Measurements from ENCODE around the gene ZIC2.

DNA sequence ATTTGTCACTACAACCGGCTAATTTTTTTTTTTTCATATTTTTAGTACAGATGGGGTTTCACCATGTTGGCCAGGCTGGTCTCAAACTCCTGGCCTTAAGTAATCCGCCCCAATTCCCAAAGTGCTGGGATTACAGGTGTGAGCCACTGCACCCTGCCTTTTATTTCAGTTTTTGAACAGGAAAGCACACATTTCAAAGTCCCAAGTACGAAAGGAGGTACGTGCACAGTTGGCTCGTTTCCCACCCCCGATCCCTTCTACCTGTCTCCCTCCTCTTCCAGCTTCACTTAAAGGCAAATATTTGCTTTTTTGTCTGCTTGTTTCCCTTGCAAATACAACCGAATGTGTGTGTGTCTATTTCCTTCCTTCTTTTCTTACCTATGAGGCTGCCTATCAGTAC, 40.5 kb upstream of the ZIC2 start:
- TF ChIP-seq, protein P1, sequence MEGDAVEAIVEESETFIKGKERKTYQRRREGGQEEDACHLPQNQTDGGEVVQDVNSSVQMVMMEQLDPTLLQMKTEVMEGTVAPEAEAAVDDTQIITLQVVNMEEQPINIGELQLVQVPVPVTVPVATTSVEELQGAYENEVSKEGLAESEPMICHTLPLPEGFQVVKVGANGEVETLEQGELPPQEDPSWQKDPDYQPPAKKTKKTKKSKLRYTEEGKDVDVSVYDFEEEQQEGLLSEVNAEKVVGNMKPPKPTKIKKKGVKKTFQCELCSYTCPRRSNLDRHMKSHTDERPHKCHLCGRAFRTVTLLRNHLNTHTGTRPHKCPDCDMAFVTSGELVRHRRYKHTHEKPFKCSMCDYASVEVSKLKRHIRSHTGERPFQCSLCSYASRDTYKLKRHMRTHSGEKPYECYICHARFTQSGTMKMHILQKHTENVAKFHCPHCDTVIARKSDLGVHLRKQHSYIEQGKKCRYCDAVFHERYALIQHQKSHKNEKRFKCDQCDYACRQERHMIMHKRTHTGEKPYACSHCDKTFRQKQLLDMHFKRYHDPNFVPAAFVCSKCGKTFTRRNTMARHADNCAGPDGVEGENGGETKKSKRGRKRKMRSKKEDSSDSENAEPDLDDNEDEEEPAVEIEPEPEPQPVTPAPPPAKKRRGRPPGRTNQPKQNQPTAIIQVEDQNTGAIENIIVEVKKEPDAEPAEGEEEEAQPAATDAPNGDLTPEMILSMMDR (conservative IDR thresholded peaks at IDR 0.05 in 1 of 2, IDR thresholded peaks at IDR 0.05 in 1 of 2; ENCODE audit: low read depth in 1 of 2, low read length in 2 of 2): no peak
- TF ChIP-seq EZH2 (IDR thresholded peaks at IDR 0.05; ENCODE audit: low read length, missing control alignments): no peak

Measured in fibroblast of lung (primary cell).